KMS-11 (cell line): Measurements from ENCODE around the gene NOL4.

Experiments
- H2AFZ ChIP-seq: fragments of 200-600 bp; sonication (generic); 2 replicates; pipeline ENCODE4 v1.6.1; 2016; ENCODE audit warnings: antibody characterized with exemption, mixed run types, low read depth
- H3K27ac ChIP-seq: fragments of 200-600 bp; sonication (generic); 2 replicates; pipeline ENCODE4 v1.6.1; 2016; ENCODE audit warnings: mild to moderate bottlenecking, mixed run types
- H3K27me3 ChIP-seq: fragments of 200-600 bp; sonication (generic); 2 replicates; pipeline ENCODE4 v1.6.1; 2017; ENCODE audit warnings: mild to moderate bottlenecking, low read depth, mixed run types, moderate library complexity; ENCODE audit not compliant: insufficient read depth
- H3K36me3 ChIP-seq: fragments of 200-600 bp; sonication (generic); 2 replicates; pipeline ENCODE4 v1.6.1; 2017; ENCODE audit warnings: mild to moderate bottlenecking, mixed run types; ENCODE audit not compliant: insufficient read depth
- H3K4me1 ChIP-seq: fragments of 200-600 bp; sonication (generic); 2 replicates; pipeline ENCODE4 v1.6.1; 2016; ENCODE audit warnings: mild to moderate bottlenecking, low read depth, mixed run types; ENCODE audit not compliant: poor library complexity, severe bottlenecking
- H3K4me2 ChIP-seq: fragments of 200-600 bp; sonication (generic); 2 replicates; pipeline ENCODE4 v1.7.0; 2016; ENCODE audit warnings: mild to moderate bottlenecking, mixed run types
- H3K4me3 ChIP-seq: fragments of 200-600 bp; sonication (generic); IDR thresholded peaks from 2 replicates; pipeline ENCODE4 v1.6.1; 2017; ENCODE audit warnings: low read depth, low read length, mixed read lengths; ENCODE audit not compliant: insufficient read depth
- H3K79me2 ChIP-seq: fragments of 200-600 bp; sonication (generic); 2 replicates; pipeline ENCODE4 v1.6.1; 2016; ENCODE audit warnings: low read depth, mixed run types; ENCODE audit not compliant: insufficient read depth
- H3K9ac ChIP-seq: fragments of 200-600 bp; sonication (generic); 2 replicates; pipeline ENCODE4 v1.6.1; 2016; ENCODE audit warnings: mild to moderate bottlenecking, mixed run types
- H4K20me1 ChIP-seq: fragments of 200-600 bp; sonication (generic); 2 replicates; pipeline ENCODE4 v1.6.1; 2016; ENCODE audit warnings: mild to moderate bottlenecking, mixed run types; ENCODE audit not compliant: insufficient read depth
- TF ChIP-seq, protein P1 (sequence below): fragments of 200-600 bp; sonication (generic); conservative IDR thresholded peaks from 2 replicates; pipeline ENCODE4 v1.6.1; 2017; ENCODE audit warnings: low read depth, mild to moderate bottlenecking, antibody characterized with exemption, low read length, moderate library complexity, mixed read lengths

The NOL4 gene

DNA sequence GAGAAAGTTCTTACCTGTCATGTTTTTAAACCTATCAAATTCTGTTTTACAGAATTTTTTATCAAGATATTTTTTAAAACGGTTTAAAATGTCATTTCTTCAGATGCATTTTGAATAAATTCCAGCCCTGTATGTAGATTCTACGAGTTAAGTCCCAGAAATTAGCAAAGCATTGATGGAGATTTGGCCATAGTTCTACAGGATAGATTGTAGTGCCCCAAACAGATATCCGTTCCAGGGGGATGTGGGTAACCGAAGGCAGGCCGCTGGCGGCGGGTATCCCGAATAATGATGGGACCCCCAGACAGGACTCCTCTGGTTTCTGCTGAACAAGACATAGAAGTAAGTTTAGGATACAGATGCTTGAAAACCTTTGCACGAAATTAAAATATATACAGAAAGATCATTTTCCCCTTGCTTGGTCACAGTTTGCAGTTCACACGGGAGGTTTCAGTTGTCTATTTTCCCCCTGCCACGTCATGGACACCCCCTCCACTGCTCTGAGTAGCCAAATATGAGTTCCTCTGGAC, 755 bp downstream of the NOL4 start:
- Histone ChIP-seq H3K4me2 (peak overlapping the region; percentile 40; the same call in 1 of the 2 replicates), H3K4me1 (no peaks in the 10 kb centered on the region), H3K27ac (no peak overlapping the region), H3K36me3 (no peaks in the 10 kb centered on the region), H3K9ac (no peak overlapping the region; the same call in 1 of the 2 replicates), H3K4me3 (no peak overlapping the region), H4K20me1 (no peaks in the 10 kb centered on the region), H2AFZ (peak overlapping the region; percentile 76), H3K79me2 (no peaks in the 10 kb centered on the region), H3K27me3 (no peaks in the 10 kb centered on the region)
- TF ChIP-seq, protein P1, sequence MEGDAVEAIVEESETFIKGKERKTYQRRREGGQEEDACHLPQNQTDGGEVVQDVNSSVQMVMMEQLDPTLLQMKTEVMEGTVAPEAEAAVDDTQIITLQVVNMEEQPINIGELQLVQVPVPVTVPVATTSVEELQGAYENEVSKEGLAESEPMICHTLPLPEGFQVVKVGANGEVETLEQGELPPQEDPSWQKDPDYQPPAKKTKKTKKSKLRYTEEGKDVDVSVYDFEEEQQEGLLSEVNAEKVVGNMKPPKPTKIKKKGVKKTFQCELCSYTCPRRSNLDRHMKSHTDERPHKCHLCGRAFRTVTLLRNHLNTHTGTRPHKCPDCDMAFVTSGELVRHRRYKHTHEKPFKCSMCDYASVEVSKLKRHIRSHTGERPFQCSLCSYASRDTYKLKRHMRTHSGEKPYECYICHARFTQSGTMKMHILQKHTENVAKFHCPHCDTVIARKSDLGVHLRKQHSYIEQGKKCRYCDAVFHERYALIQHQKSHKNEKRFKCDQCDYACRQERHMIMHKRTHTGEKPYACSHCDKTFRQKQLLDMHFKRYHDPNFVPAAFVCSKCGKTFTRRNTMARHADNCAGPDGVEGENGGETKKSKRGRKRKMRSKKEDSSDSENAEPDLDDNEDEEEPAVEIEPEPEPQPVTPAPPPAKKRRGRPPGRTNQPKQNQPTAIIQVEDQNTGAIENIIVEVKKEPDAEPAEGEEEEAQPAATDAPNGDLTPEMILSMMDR, result no peak

DNA sequence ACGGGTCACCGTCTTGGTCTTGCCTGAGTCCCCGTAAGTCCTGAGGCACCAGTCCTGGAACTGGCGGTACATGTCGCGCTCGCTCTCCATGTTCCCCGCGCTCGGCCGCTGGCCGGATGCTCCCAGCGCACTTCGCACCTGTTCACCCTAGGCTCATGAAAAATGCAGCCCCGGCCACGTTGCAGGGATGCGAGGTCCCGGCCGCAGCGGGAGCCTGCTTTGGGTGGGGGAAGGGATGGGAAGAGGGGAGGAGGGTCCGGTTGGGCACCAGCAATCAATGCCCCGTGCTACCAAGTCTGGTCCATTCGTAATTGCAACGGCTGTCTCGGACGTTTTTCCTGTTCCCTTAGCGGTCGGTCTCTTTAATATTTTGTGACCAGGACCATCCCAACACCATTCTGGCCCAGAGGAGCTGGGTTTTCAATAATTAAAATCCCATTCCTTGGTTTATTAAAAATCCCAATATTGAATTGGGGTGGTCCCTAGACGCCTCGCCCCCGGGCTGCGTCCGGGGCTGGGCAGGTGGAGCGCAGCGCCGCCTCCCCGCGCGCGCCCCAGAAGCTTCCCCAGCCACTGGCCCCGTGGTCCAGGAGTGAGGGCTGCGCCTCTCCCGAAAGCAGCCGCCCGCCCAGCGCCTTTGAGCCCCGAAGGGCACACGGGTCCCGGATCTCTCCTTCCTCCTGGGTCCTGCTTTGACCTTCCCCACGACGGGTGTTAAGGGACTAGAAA, 1.4 kb downstream of the NOL4 start:
- H3K9ac ChIP-seq, result no peak overlapping the region
- no peaks in the 10 kb centered on the region for H3K79me2 ChIP-seq
- no peaks in the 10 kb centered on the region for H3K27me3 ChIP-seq
- TF ChIP-seq, protein P1, result no peak
- no peaks in the 10 kb centered on the region for H3K4me1 ChIP-seq
- peak overlapping the region; percentile 75; the same call in 1 of the 2 replicates for H3K4me2 ChIP-seq
- H2AFZ ChIP-seq, result peak overlapping the region; percentile 85
- no peak overlapping the region for H3K4me3 ChIP-seq
- no peak overlapping the region for H3K27ac ChIP-seq
- no peaks in the 10 kb centered on the region for H4K20me1 ChIP-seq
- no peaks in the 10 kb centered on the region for H3K36me3 ChIP-seq

DNA sequence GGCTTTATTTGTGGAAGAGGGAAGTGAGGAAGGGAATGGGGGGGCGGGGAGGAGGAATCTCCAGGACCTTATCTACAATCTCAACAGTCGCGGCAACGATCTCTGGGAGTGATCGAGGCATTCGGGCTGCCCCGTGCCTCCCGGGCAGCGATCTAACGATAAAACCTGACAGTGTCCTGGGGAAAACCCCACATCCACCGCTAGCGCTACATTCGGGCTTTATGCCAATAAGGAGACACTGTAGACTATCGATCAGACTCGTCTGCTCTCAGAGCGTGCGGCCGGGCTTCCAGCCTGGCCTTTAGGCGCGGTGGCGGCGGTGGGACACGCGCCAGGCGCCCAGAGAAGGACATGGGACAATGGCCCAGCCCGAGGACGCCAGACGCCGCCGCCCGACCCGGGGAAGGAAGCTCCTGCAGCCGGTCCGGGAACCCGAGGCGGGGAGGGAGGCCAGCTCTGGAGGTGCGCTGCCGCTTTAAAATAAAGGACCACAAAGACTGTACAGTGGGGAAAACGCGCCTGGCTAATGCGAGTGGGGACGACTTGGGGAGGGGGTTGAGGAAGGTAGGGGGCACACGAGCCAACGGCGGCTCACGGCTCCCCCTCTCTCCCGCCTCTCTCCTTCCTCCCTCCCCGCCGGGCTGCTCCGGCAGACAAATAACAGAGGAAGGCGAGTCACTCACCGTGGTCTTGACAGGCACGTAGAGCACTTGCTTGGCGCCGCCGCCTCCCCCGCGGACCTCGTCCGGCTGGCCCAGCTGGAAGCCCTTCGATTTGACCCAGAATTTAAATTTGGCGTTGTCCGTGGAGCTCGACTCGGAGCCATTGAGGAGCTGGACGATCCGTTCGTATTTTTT, 2.2 kb downstream of the NOL4 start:
- no peaks in the 10 kb centered on the region for H4K20me1 ChIP-seq
- H3K79me2 ChIP-seq, result no peaks in the 10 kb centered on the region
- H3K27ac ChIP-seq, result no peak overlapping the region
- H2AFZ ChIP-seq, result peak overlapping the region; percentile 85
- H3K9ac ChIP-seq, result no peak overlapping the region
- no peaks in the 10 kb centered on the region for H3K4me1 ChIP-seq
- H3K4me3 ChIP-seq, result no peak overlapping the region
- TF ChIP-seq, protein P1, result no peak
- peak overlapping the region; percentile 75; the same call in 1 of the 2 replicates for H3K4me2 ChIP-seq
- no peaks in the 10 kb centered on the region for H3K36me3 ChIP-seq
- H3K27me3 ChIP-seq, result no peaks in the 10 kb centered on the region

DNA sequence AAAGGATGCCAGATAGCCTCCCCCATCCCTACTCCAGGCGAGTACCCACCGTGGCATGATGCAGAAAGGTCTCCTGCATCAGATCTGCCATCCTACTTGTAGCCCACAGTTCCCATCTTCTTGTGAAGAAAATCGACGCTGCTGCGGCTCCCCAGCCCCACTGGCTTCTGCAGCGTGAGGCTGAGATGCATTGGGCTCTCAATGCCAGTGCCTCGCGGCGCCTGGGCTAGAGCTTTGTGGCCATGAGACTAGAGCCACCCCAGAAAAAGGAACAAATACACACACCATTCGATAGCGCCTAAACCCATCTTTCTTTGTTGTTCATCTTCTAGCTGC, 2.8 kb downstream of the NOL4 start:
- Histone ChIP-seq H3K4me2 (peak overlapping the region; percentile 75; the same call in 1 of the 2 replicates), H3K36me3 (no peaks in the 10 kb centered on the region), H3K4me1 (no peaks in the 10 kb centered on the region), H3K27me3 (no peaks in the 10 kb centered on the region), H3K4me3 (no peak overlapping the region), H3K79me2 (no peaks in the 10 kb centered on the region), H2AFZ (peak overlapping the region; percentile 85), H3K27ac (no peak overlapping the region), H3K9ac (no peak overlapping the region), H4K20me1 (no peaks in the 10 kb centered on the region)
- TF ChIP-seq, protein P1, result no peak
